Fibroblast of skin of scalp (primary cell): ENCODE data around the gene BMP2. TPM values are rescaled to one million over a fixed set of nuclear protein-coding genes. Genes with fewer than 3 reads are reported as not detected.
A peak's percentile ranks its signal among the peaks of the same experiment; 100 is the strongest.

Experiments
- DNase-seq: peaks from one replicate; pipeline ENCODE4 v3.0.0-alpha.2; 2013
- polyA plus RNA-seq, 2 experiments: library from polyadenylated mRNA; unstranded; fragments of 120-200 nt; gene quantifications; one replicate each; pipeline ENCODE4 v1.2.1, GENCODE V29; 2013; ENCODE audit not compliant: insufficient read length in 2 of 2

Gene BMP2
- 0.22 TPM for polyA plus RNA-seq (2013, experiment 1 of 2; ENCODE audit: insufficient read length)
- 0.35 TPM for polyA plus RNA-seq (2013, experiment 2 of 2; ENCODE audit: insufficient read length)

- DNase-seq: peak; percentile 55
Observed at GRCh38 chr20:6767536-6768227, at the start of gene BMP2. BMP2 (plus strand) TSS chr20:6767686; CDS start chr20:6770127, 2,441 bp downstream.

- peak; percentile 31 for DNase-seq
Observed at GRCh38 chr20:6718662-6719368, 48.7 kb upstream of the BMP2 start.

- DNase-seq: no peak
Observed at GRCh38 chr20:6719369-6719721, 48.1 kb upstream of the BMP2 start.

- DNase-seq: no peak
Observed at GRCh38 chr20:6726761-6727160, 40.7 kb upstream of the BMP2 start.

GRCh38 chr20:6730672-6731328, 36.7 kb upstream of the BMP2 start:
- no peak for DNase-seq

GRCh38 chr20:6732001-6732447, 35.5 kb upstream of the BMP2 start:
- no peak for DNase-seq

DNA sequence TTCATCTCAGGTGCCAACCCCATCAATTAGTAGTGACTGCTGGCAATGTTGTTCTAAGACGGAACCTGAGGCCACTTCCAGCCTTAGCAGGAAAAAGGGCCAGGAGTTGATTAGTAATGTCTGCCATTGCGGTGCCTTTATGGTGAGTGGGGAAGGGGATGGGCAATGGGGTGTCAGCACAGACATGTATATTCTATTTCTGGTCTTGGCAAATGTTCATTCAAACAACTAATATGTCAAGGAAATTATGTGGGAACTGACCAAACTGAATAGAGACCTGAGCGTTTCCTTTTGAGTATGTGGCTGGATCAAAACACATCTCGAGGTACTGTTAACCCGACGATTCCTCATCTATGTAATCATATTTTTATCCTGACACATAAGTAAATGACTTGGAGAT, 34.6 kb upstream of the BMP2 start:
- no peak for DNase-seq

DNA sequence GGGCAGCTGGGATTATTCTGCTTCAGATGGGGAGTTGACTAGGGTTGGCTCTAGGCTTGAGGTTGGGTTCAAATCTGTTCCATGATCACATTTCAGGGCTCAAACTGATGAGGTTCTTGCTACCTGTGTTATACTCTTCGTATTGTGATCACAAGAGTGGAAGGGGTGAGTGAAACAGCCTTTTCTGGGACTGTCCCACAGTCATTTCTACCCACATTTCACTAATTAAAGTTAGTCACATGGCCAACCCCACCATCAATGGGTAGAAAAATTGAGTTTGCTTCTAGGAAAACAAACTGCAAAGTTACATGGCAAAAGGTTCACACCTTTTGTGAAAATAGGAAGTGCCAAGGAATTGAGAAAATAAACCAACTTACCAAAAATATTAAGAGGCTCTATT, 33.5 kb upstream of the BMP2 start:
- DNase-seq: no peak

DNA sequence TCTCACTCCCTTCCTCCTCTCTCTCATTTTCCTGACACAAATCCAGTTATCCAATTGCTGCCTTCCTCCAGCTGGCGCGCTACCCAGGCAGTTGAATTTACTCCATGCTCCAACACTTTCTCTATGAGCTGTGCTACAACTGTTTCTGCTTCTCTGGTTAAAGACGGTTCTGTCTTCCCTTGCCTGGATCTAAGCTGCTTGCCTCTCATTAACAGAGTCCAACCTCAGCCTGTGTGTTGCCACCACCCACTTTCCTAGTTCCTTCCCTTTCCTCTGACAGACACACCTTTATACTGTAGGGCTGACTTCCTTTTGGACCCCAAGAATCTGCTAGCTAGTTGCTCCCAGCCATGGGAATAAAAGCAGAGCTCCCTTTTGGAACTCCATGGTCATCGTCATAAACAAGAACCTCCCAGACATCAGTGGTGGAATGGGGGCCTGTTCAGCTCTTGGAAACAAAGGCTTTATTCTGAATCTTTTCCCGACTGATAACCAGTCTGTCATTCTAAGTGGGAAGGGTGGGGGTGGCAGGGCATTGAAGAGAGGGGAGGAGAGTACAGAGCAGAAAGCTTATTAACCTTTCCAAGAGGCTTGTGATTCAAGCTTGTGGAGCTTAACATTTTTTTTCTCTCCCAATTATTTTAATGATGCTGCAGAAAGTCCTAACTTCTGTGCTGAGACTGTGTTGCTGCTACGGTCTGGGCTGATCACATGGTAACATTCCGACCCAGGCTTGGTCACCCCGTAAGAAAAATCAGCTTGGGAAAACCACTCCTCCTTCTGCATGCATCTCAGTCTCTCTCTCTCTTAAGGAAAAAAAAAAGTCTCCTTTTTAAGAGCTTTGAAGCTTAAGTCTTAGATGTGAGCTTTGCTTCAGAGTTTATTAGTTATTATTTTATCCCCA, 31.3 kb upstream of the BMP2 start:
- no peak for DNase-seq

DNA sequence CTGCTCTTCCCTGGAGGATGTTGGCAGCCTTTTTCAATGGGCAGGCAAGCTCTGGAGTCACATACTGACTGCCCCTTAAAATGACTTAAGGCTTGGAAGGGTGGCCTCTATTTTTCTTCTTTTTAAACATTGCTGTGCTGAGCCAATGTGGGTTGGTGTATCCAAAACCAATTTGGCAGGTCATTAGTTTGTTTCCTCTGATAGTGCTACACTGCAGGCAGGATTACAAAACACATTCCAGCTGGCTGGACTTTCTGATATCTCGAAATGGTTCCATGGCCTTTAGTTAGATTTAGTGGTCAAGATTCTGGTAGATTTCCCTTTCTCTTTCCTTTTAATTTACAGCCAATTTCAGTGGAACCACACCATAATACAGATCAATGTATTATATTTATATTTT, 28.1 kb upstream of the BMP2 start:
- no peak for DNase-seq

- DNase-seq: no peak
Observed at GRCh38 chr20:6740096-6740495, 27.4 kb upstream of the BMP2 start.

GRCh38 chr20:6744180-6744579, 23.3 kb upstream of the BMP2 start:
- no peak for DNase-seq

GRCh38 chr20:6744805-6745204, 22.7 kb upstream of the BMP2 start:
- no peak for DNase-seq

- peak; percentile 3 for DNase-seq
Observed at GRCh38 chr20:6746901-6747609, 20.4 kb upstream of the BMP2 start.

- DNase-seq: no peak
Observed at GRCh38 chr20:6750438-6750837, 17.0 kb upstream of the BMP2 start.

DNA sequence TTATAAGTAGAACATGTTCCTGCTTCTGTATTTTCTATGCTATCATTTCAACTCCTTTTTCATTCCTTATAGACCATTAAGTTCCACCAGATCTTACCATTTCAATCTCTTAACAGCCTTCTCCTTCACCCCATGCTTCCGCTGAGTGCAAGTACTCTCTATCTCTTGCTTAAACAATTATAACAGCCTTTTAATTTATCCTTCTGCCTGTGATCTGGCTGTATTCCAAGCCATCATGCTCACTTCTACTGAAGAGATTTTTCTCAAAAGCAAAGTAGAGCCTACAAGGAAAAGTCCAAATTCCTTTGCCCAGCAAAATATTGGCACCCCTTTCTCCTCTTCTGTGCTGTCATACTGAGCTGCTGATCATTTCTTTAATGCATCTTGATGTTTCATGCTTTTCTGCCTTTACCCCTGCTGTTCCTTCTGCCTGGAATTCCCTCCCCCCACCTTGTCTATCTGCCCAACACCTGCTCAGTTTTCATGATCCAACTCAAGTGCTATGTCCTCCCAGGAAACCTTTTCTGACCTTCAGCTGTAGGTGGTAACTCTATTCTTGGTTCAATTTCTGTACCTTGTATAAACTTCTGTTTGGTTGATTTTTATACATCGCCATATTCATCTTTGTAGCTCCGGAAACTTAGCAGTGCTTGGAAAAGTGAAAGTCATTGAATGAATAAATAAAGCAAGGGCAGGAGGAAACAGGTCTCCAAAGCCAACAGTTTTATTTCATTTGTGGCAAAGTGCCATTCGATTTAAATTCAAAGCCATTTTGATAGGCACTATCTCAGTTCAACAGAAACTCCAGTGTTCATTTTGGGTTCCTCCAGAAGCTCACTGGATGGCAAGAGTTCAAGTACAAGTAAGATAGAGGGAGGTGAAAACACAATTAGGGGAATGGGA, 10.5 kb upstream of the BMP2 start:
- no peak for DNase-seq

DNA sequence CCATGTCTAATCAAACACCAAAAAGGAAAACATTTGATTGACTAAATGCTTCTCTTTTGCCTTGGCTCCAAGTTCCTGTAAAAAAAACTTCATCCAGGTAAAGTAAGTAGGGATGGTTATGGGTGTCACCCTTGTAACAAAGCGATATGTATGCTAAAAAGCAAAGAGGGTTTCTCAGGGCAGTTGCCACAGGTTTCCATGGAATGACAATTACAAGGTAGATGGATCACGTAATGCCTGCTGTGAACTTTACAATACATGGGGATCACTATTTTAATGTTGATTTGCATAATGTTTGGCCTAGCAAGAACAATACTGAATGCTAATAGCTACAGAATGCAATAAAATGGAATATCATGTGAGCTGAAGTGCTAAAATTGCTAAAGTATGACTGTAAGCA, 2.9 kb upstream of the BMP2 start:
- no peak for DNase-seq

- DNase-seq: peak; percentile 73
Observed at GRCh38 chr20:6765469-6766058, 1.9 kb upstream of the BMP2 start.

DNA sequence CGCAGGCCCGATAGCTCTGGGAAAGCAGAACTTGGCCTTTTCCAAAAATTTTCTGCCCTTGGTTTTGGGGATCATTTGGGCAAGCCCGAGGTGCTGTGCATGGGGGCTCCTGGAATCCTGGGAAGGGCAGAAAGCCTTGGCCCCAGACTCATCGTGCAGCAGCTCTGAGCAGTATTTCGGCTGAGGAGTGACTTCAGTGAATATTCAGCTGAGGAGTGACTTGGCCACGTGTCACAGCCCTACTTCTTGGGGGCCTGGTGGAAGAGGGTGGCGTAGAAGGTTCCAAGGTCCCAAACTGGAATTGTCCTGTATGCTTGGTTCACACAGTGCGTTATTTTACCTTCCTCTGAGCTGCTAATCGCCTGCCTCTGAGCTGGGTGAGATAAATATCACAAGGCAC, 1.1 kb upstream of the BMP2 start:
- no peak for DNase-seq

DNA sequence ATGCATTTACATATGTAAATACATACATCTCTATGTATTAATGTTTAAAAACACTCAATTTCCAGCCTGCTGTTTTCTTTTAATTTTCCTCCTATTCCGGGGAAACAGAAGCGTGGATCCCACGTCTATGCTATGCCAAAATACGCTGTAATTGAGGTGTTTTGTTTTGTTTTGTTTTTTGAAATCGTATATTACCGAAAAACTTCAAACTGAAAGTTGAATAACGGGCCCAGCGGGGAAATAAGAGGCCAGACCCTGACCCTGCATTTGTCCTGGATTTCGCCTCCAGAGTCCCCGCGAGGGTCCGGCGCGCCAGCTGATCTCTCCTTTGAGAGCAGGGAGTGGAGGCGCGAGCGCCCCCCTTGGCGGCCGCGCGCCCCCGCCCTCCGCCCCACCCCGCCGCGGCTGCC, 355 bp upstream of the BMP2 start:
- DNase-seq: no peak
